SJSA1 (cell line): ENCODE measurements around the gene OLFML2A. TPM values are rescaled to one million over a fixed set of nuclear protein-coding genes. Genes with fewer than 3 reads are reported as not detected.
"Not testable (repeated sequence)": the region's sequence is repeated elsewhere in the genome, so short reads cannot be mapped to it uniquely, and the experiment has no call there.

Experiments
- DNase-seq, 2 experiments: peaks; one replicate each; pipeline ENCODE4 v3.0.0-alpha.2; 2015 to 2020; ENCODE audit warnings: low spot score in 2 of 2, low read depth in 1 of 2
- H3K27ac ChIP-seq: fragments of 250-450 bp; sonication (Bioruptor Pico); 2 replicates; pipeline ENCODE4 v1.5.1; 2020; ENCODE audit warnings: mild to moderate bottlenecking, moderate library complexity
- H3K27me3 ChIP-seq: fragments of 250-450 bp; sonication (Bioruptor Pico); replicated peaks from 2 replicates; pipeline ENCODE4 v1.5.1; 2020; ENCODE audit warnings: mild to moderate bottlenecking, moderate library complexity
- H3K36me3 ChIP-seq: fragments of 250-450 bp; sonication (Bioruptor Pico); 2 replicates; pipeline ENCODE4 v1.5.1; 2020; ENCODE audit warnings: mild to moderate bottlenecking
- H3K4me1 ChIP-seq: fragments of 250-450 bp; sonication (Bioruptor Pico); replicated peaks from 2 replicates; pipeline ENCODE4 v1.6.1; 2021; ENCODE audit warnings: mild to moderate bottlenecking
- H3K4me3 ChIP-seq: fragments of 250-450 bp; sonication (Bioruptor Pico); 2 replicates; pipeline ENCODE4 v1.5.1; 2020; ENCODE audit warnings: mild to moderate bottlenecking
- H3K9me3 ChIP-seq: fragments of 250-450 bp; sonication (Bioruptor Pico); replicated peaks from 2 replicates; pipeline ENCODE4 v1.5.1; 2020; ENCODE audit warnings: mild to moderate bottlenecking
- total RNA-seq: library from RNA; depleted of rRNA; stranded (reverse); fragments of >200 nt; shearing (Covaris generic); gene quantifications from 2 replicates; pipeline ENCODE4 v1.2.3, GENCODE V29; 2014

The OLFML2A gene
- total RNA-seq, 1 experiment from 2014 or later: 5.0 TPM

- Histone ChIP-seq H3K9me3 (no peaks in the 10 kb centered on the region), H3K27ac (no peak overlapping the region), H3K27me3 (no peaks in the 10 kb centered on the region), H3K36me3 (no peaks in the 10 kb centered on the region), H3K4me1 (no peaks in the 10 kb centered on the region), H3K4me3 (no peak overlapping the region)
- DNase-seq: no peak
Measured at GRCh38 chr9:124843456-124844034, 66.6 kb downstream of the OLFML2A start.

- no peaks in the 10 kb centered on the region for H3K9me3 ChIP-seq
- H3K36me3 ChIP-seq: no peaks in the 10 kb centered on the region
- no peaks in the 10 kb centered on the region for H3K27me3 ChIP-seq
- no peak for DNase-seq
- H3K27ac ChIP-seq: no peak overlapping the region
- H3K4me3 ChIP-seq: no peak overlapping the region
- H3K4me1 ChIP-seq: no peaks in the 10 kb centered on the region
Measured at GRCh38 chr9:124844291-124844690, 67.4 kb downstream of the OLFML2A start.

GRCh38 chr9:124846467-124846866 is 69.5 kb downstream of the OLFML2A start:
- not testable (repeated sequence) for H3K27me3 ChIP-seq, DNase-seq, H3K36me3 ChIP-seq, H3K4me3 ChIP-seq, H3K4me1 ChIP-seq, H3K27ac ChIP-seq, H3K9me3 ChIP-seq

GRCh38 chr9:124846969-124847368 is 70.0 kb downstream of the OLFML2A start:
- H3K27me3 ChIP-seq: no peaks in the 10 kb centered on the region
- no peaks in the 10 kb centered on the region for H3K9me3 ChIP-seq
- no peaks in the 10 kb centered on the region for H3K4me1 ChIP-seq
- no peak for DNase-seq
- H3K36me3 ChIP-seq: no peaks in the 10 kb centered on the region
- no peak overlapping the region for H3K4me3 ChIP-seq
- no peak overlapping the region for H3K27ac ChIP-seq

GRCh38 chr9:124849801-124850200 is 72.9 kb downstream of the OLFML2A start:
- Histone ChIP-seq H3K27ac (no peak overlapping the region), H3K9me3 (no peaks in the 10 kb centered on the region), H3K4me3 (no peak overlapping the region), H3K36me3 (no peaks in the 10 kb centered on the region), H3K4me1 (peaks cover 13% of the 10 kb centered on the region), H3K27me3 (no peaks in the 10 kb centered on the region)
- DNase-seq: no peak

GRCh38 chr9:124852121-124852828 is 75.3 kb downstream of the OLFML2A start:
- no peaks in the 10 kb centered on the region for H3K9me3 ChIP-seq
- H3K27ac ChIP-seq: no peak overlapping the region
- H3K4me3 ChIP-seq: no peak overlapping the region
- no peaks in the 10 kb centered on the region for H3K27me3 ChIP-seq
- DNase-seq: no peak
- peaks cover 13% of the 10 kb centered on the region for H3K4me1 ChIP-seq
- H3K36me3 ChIP-seq: peaks cover 13% of the 10 kb centered on the region

GRCh38 chr9:124852829-124853531 is 76.0 kb downstream of the OLFML2A start, which contains the start of gene WDR38:
Gene WDR38, plus strand, starts transcription at chr9:124853460. Its CDS starts 72 bp downstream, at chr9:124853532.
- H3K27ac ChIP-seq: no peak within 1 kb of the TSS
- H3K9me3 ChIP-seq: no peaks in the 10 kb centered on the region
- peak; percentile 81 to 91 for DNase-seq
- H3K4me3 ChIP-seq: peak within 1 kb of the TSS; percentile 42
- peaks cover 13% of the 10 kb centered on the region for H3K4me1 ChIP-seq
- H3K36me3 ChIP-seq: peaks cover 20% of the 10 kb centered on the region
- no peaks in the 10 kb centered on the region for H3K27me3 ChIP-seq

- Histone ChIP-seq H3K4me1 (peaks cover 13% of the 10 kb centered on the region), H3K36me3 (peaks cover 27% of the 10 kb centered on the region), H3K27ac (no peak overlapping the region), H3K27me3 (no peaks in the 10 kb centered on the region), H3K9me3 (no peaks in the 10 kb centered on the region), H3K4me3 (peak overlapping the region; percentile 42)
- DNase-seq: no peak
Measured at GRCh38 chr9:124853605-124854143, 76.7 kb downstream of the OLFML2A start.

- Histone ChIP-seq H3K27ac (no peak overlapping the region), H3K27me3 (no peaks in the 10 kb centered on the region), H3K36me3 (peaks cover 32% of the 10 kb centered on the region), H3K9me3 (no peaks in the 10 kb centered on the region), H3K4me1 (peaks cover 13% of the 10 kb centered on the region), H3K4me3 (no peak overlapping the region)
- DNase-seq: no peak
Measured at GRCh38 chr9:124854161-124854560, 77.2 kb downstream of the OLFML2A start.

- Histone ChIP-seq H3K9me3 (no peaks in the 10 kb centered on the region), H3K4me1 (peaks cover 13% of the 10 kb centered on the region), H3K27me3 (no peaks in the 10 kb centered on the region), H3K36me3 (peaks cover 39% of the 10 kb centered on the region), H3K27ac (no peak overlapping the region), H3K4me3 (no peak overlapping the region)
- DNase-seq: no peak
Measured at GRCh38 chr9:124854822-124855221, 77.9 kb downstream of the OLFML2A start.

- Histone ChIP-seq H3K27ac (no peak overlapping the region), H3K36me3 (peaks cover 46% of the 10 kb centered on the region), H3K4me1 (peaks cover 21% of the 10 kb centered on the region), H3K27me3 (no peaks in the 10 kb centered on the region), H3K4me3 (no peak overlapping the region), H3K9me3 (no peaks in the 10 kb centered on the region)
- DNase-seq: no peak
Measured at GRCh38 chr9:124855566-124855943, 78.6 kb downstream of the OLFML2A start.

- Histone ChIP-seq H3K4me3 (no peak overlapping the region), H3K27me3 (no peaks in the 10 kb centered on the region), H3K9me3 (no peaks in the 10 kb centered on the region), H3K36me3 (peaks cover 52% of the 10 kb centered on the region), H3K27ac (no peak overlapping the region), H3K4me1 (peaks cover 26% of the 10 kb centered on the region)
- no peak for DNase-seq
Measured at GRCh38 chr9:124855944-124856765, 79.2 kb downstream of the OLFML2A start.

GRCh38 chr9:124857533-124858162 is 80.7 kb downstream of the OLFML2A start:
- Histone ChIP-seq H3K4me3 (no peak overlapping the region), H3K9me3 (no peaks in the 10 kb centered on the region), H3K4me1 (peaks cover 26% of the 10 kb centered on the region), H3K36me3 (peaks cover 58% of the 10 kb centered on the region), H3K27me3 (no peaks in the 10 kb centered on the region), H3K27ac (no peak overlapping the region)
- DNase-seq: no peak
